Ascending aorta (tissue), 2 donors: ENCODE results near the gene CLEC16A. TPM values are rescaled to one million over a fixed set of nuclear protein-coding genes. Genes with fewer than 3 reads are reported as not detected.
"Not testable (repeated sequence)": the region's sequence is repeated elsewhere in the genome, so short reads cannot be mapped to it uniquely, and the experiment has no call there.

Experiments used
- DNase-seq, 2 donors: peaks; one replicate each; pipeline ENCODE4 v3.0.0-alpha.2; 2019; ENCODE audit warnings: low spot score in 2 of 2
- H3K27ac ChIP-seq, 2 donors: fragments of 200-600 bp; sonication (generic); one replicate each; pipeline ENCODE4 v1.5.1; 2016 to 2017; ENCODE audit warnings: mild to moderate bottlenecking in 1 of 2
- H3K27me3 ChIP-seq: fragments of 200-600 bp; sonication (generic); one replicate; pipeline ENCODE4 v1.5.1; 2017
- H3K36me3 ChIP-seq, 2 donors: fragments of 200-600 bp; sonication (generic); one replicate each; pipeline ENCODE4 v1.5.1; 2016
- H3K4me1 ChIP-seq, 2 donors: fragments of 200-600 bp; sonication (generic); one replicate each; pipeline ENCODE4 v1.5.1; 2016 to 2017; ENCODE audit warnings: mild to moderate bottlenecking in 1 of 2
- H3K4me3 ChIP-seq, 2 donors: fragments of 200-600 bp; sonication (generic); one replicate each; pipeline ENCODE4 v1.5.1; 2016 to 2017; ENCODE audit warnings: mild to moderate bottlenecking in 1 of 2
- H3K9me3 ChIP-seq, 2 donors: fragments of 200-600 bp; sonication (generic); one replicate each; pipeline ENCODE4 v1.5.1; 2016
- CTCF ChIP-seq, 3 experiments: fragments of 200-600 bp in 2 of 3; fragments of 450-650 bp in 1 of 3; sonication (generic) in 2 of 3; IDR thresholded peaks; one replicate each; pipeline ENCODE4 v1.5.1; 2016 to 2019; ENCODE audit warnings: antibody characterized with exemption in 3 of 3, mild to moderate bottlenecking in 1 of 3, moderate library complexity in 1 of 3
- intact Hi-C: fragments of 100-400 bp; cut with DNase I; formaldehyde crosslinking; loops from one replicate; pipeline ENCODE4 v1.15.1; 2023
- total RNA-seq: library from RNA; depleted of rRNA; stranded (reverse); fragments of >200 nt; gene quantifications from one replicate; pipeline ENCODE4 v1.1.0, GENCODE V29; 2016

Gene CLEC16A
- total RNA-seq, 1 donor from 2014 or later, result 16.2 TPM

- H3K9me3 ChIP-seq, result no peaks in the 10 kb centered on the region
- no peaks in the 10 kb centered on the region for H3K36me3 ChIP-seq
- no peaks in the 10 kb centered on the region for H3K27me3 ChIP-seq
- TF ChIP-seq CTCF (IDR thresholded peaks at IDR 0.05), result no peak
- intact Hi-C loops, result loop anchor here (10.0 kb wide), 2 partner anchors 803 to 1847 kb away; partner anchors contain the start of genes HAPSTR1 and TXNDC11
- peak overlapping the region; percentile 83 to 95 for H3K27ac ChIP-seq
- DNase-seq, result no peak
- peak overlapping the region; percentile 60 to 97 for H3K4me3 ChIP-seq
- H3K4me1 ChIP-seq, result peaks cover 24 to 65% of the 10 kb centered on the region in 2 donors
Measured at GRCh38 chr16:10941127-10941933, 3.0 kb upstream of the CLEC16A start.

GRCh38 chr16:10941935-10942351 lies 2.4 kb upstream of the CLEC16A start:
- not testable (repeated sequence) for H3K27me3 ChIP-seq, DNase-seq, H3K36me3 ChIP-seq, H3K9me3 ChIP-seq
- intact Hi-C loops, result loop anchor here (1.0 to 10.0 kb wide), 5 partner anchors 19 to 1847 kb away; partner anchors contain the start of genes EMP2, HAPSTR1 and TXNDC11
- peaks cover 24 to 62% of the 10 kb centered on the region in 2 donors for H3K4me1 ChIP-seq
- peak overlapping the region; percentile 60 to 97 for H3K4me3 ChIP-seq
- peak overlapping the region; percentile 83 to 95 for H3K27ac ChIP-seq

- peak in 2 of 3 experiments; percentile 20 to 30 for TF ChIP-seq CTCF (IDR thresholded peaks at IDR 0.05)
- no peaks in the 10 kb centered on the region for H3K27me3 ChIP-seq
- peak within 1 kb of the TSS; percentile 83 to 95 for H3K27ac ChIP-seq
- intact Hi-C loops, result loop anchor here (1.0 to 10.0 kb wide), 5 partner anchors 20 to 1848 kb away; partner anchors contain the start of genes EMP2, HAPSTR1 and TXNDC11
- H3K9me3 ChIP-seq, result no peaks in the 10 kb centered on the region
- peak within 1 kb of the TSS; percentile 60 to 97 for H3K4me3 ChIP-seq
- H3K4me1 ChIP-seq, result peaks cover 24 to 59% of the 10 kb centered on the region in 2 donors
- H3K36me3 ChIP-seq, result no peaks in the 10 kb centered on the region
- peak; percentile 75 to 97 for DNase-seq
Measured at GRCh38 chr16:10942352-10943063, 1.9 kb upstream of the CLEC16A start, which contains the start of gene DEXI. TSS of gene DEXI (minus strand) at chr16:10942468. CDS start at chr16:10942005, 463 bp downstream.

GRCh38 chr16:10943064-10943353 lies 1.4 kb upstream of the CLEC16A start:
- DNase-seq, result no peak
- H3K27me3 ChIP-seq, result no peaks in the 10 kb centered on the region
- peaks cover 24 to 55% of the 10 kb centered on the region in 2 donors for H3K4me1 ChIP-seq
- peak overlapping the region; percentile 58 to 83 for H3K27ac ChIP-seq
- no peaks in the 10 kb centered on the region for H3K36me3 ChIP-seq
- no peak for TF ChIP-seq CTCF (IDR thresholded peaks at IDR 0.05)
- intact Hi-C loops, result loop anchor here (2.0 to 10.0 kb wide), 4 partner anchors 20 to 1848 kb away; partner anchors contain the start of genes EMP2, HAPSTR1 and TXNDC11
- peak overlapping the region; percentile 60 to 97 for H3K4me3 ChIP-seq
- H3K9me3 ChIP-seq, result no peaks in the 10 kb centered on the region

GRCh38 chr16:10945065-10945787 lies 862 bp downstream of the CLEC16A start:
- H3K27ac ChIP-seq, result peak overlapping the region in 1 of 2 donors; percentile 85
- H3K4me1 ChIP-seq, result peaks cover 16 to 46% of the 10 kb centered on the region in 2 donors
- no peaks in the 10 kb centered on the region for H3K9me3 ChIP-seq
- no peaks in the 10 kb centered on the region for H3K27me3 ChIP-seq
- DNase-seq, result no peak
- intact Hi-C loops, result loop anchor here (10.0 kb wide), 2 partner anchors 800 to 1850 kb away; partner anchors contain the start of genes HAPSTR1 and TXNDC11
- peak overlapping the region; percentile 98 for H3K4me3 ChIP-seq
- no peak for TF ChIP-seq CTCF (IDR thresholded peaks at IDR 0.05)
- no peaks in the 10 kb centered on the region for H3K36me3 ChIP-seq
